B cell (primary cell): Measurements from ENCODE around the gene QPCT. TPM values are rescaled to one million over a fixed set of nuclear protein-coding genes. Genes with fewer than 3 reads are reported as not detected.

Experiments used
- ATAC-seq: fragments of 200-7000 bp; cut with Tn5 transposase; one replicate; pipeline ENCODE4 v1.10.0; 2021; ENCODE audit warnings: low read depth, mild to moderate bottlenecking, moderate number of reproducible peaks, moderate library complexity
- CTCF ChIA-PET: fragments of 350-600 bp; sonication (Branson Sonifier 250); formaldehyde crosslinking; loops from one replicate; lab custom pipeline; 2021; ENCODE audit warnings: antibody characterized with exemption, inconsistent platforms; lab: Charles Lee
- POLR2A ChIA-PET: fragments of 350-600 bp; sonication (Branson Sonifier 250); formaldehyde crosslinking; loops from one replicate; lab custom pipeline; 2021; ENCODE audit warnings: antibody characterized with exemption; lab: Charles Lee
- DNase-seq: peaks from one replicate; pipeline ENCODE4 v3.0.0; 2013
- H2AFZ ChIP-seq: 2 replicates; pipeline ENCODE4 v1.6.1; 2012; ENCODE audit warnings: mild to moderate bottlenecking, low read depth, low read length; ENCODE audit not compliant: insufficient read depth, poor library complexity, severe bottlenecking
- H3K27ac ChIP-seq, 2 donors: 1 replicate in 1 of 2; 2 replicates in 1 of 2; pipeline ENCODE4 v1.5.1; 2012 to 2013; ENCODE audit warnings: low read length in 2 of 2, mild to moderate bottlenecking in 2 of 2, moderate library complexity in 1 of 2
- H3K27me3 ChIP-seq, 4 experiments: fragments of 200-600 bp in 1 of 4; sonication (generic) in 1 of 4; replicated peaks in 1 of 4; 1 replicate in 2 of 4; 2 replicates in 2 of 4; pipeline versions ENCODE4 v1.6.1 to v1.7.0; 2013 to 2016; ENCODE audit warnings: low read length in 3 of 4, mild to moderate bottlenecking in 2 of 4, mixed read lengths in 1 of 4, moderate library complexity in 1 of 4; ENCODE audit not compliant: insufficient read depth in 4 of 4, control insufficient read depth in 3 of 4; ENCODE audit errors: control extremely low read depth in 1 of 4
- H3K36me3 ChIP-seq, 2 experiments: replicated peaks in 1 of 2; 1 replicate in 1 of 2; 2 replicates in 1 of 2; pipeline versions ENCODE4 v1.6.1 to v1.7.1; 2013; ENCODE audit warnings: low read length in 1 of 2; ENCODE audit not compliant: insufficient read depth in 2 of 2, control insufficient read depth in 1 of 2; ENCODE audit errors: control extremely low read depth in 1 of 2, extremely low read depth in 1 of 2
- H3K4me1 ChIP-seq, 2 donors: fragments of 200-600 bp in 1 of 2; sonication (generic) in 1 of 2; 1 replicate in 1 of 2; 2 replicates in 1 of 2; pipeline versions ENCODE4 v1.5.1 to v1.6.1; 2013 to 2017; ENCODE audit warnings: low read length in 2 of 2; ENCODE audit not compliant: control insufficient read depth in 2 of 2, insufficient read depth in 2 of 2
- H3K4me2 ChIP-seq: replicated peaks from 2 replicates; pipeline ENCODE3; 2012; ENCODE audit warnings: mild to moderate bottlenecking, low read depth, low read length; ENCODE audit not compliant: poor library complexity, severe bottlenecking
- H3K4me3 ChIP-seq, 5 experiments: fragments of 200-600 bp in 1 of 5; sonication (generic) in 1 of 5; 1 replicate in 3 of 5; 2 replicates in 2 of 5; pipeline versions ENCODE4 v1.5.1 to v1.7.0; 2011 to 2016; ENCODE audit warnings: low read length in 4 of 5, mild to moderate bottlenecking in 4 of 5, low read depth in 2 of 5, control low read depth in 1 of 5, moderate library complexity in 1 of 5; ENCODE audit not compliant: insufficient read depth in 1 of 5; ENCODE audit errors: control extremely low read depth in 1 of 5, extremely low read depth in 1 of 5
- H3K79me2 ChIP-seq: fragments of 200-600 bp; sonication (generic); one replicate; pipeline ENCODE4 v1.6.0; 2016; ENCODE audit warnings: low read length; ENCODE audit not compliant: control insufficient read depth, insufficient read depth
- H3K9ac ChIP-seq: fragments of 200-600 bp; sonication (generic); 2 replicates; pipeline ENCODE4 v1.6.1; 2017; ENCODE audit warnings: mild to moderate bottlenecking, low read length, moderate library complexity
- H3K9me3 ChIP-seq, 3 donors: one replicate each; pipeline versions ENCODE4 v1.6.1 to v1.7.1; 2013; ENCODE audit warnings: low read length in 2 of 3; ENCODE audit not compliant: control insufficient read depth in 2 of 3, insufficient read depth in 1 of 3; ENCODE audit errors: control extremely low read depth in 1 of 3
- H4K20me1 ChIP-seq: 2 replicates; pipeline ENCODE4 v1.6.0; 2012; ENCODE audit warnings: mild to moderate bottlenecking, low read length; ENCODE audit not compliant: insufficient read depth, control insufficient read depth, poor library complexity, severe bottlenecking
- H3K27ac Mint-ChIP-seq: one replicate; pipeline ENCODE4 v1.8.0; 2021; ENCODE audit warnings: mixed read lengths
- H3K27me3 Mint-ChIP-seq: one replicate; pipeline ENCODE4 v1.8.0; 2021; ENCODE audit warnings: mixed read lengths
- H3K4me1 Mint-ChIP-seq: one replicate; pipeline ENCODE4 v1.8.0; 2021; ENCODE audit warnings: mixed read lengths
- H3K4me3 Mint-ChIP-seq: one replicate; pipeline ENCODE4 v1.8.0; 2021; ENCODE audit warnings: mixed read lengths
- H3K9me3 Mint-ChIP-seq: one replicate; pipeline ENCODE4 v1.8.0; 2022; ENCODE audit warnings: mixed read lengths; ENCODE audit not compliant: insufficient read depth
- EZH2 ChIP-seq: IDR thresholded peaks from 2 replicates; pipeline ENCODE4 v1.6.1; 2012; ENCODE audit warnings: borderline replicate concordance, low read depth, mild to moderate bottlenecking, moderate library complexity, low read length; ENCODE audit not compliant: insufficient read depth, poor library complexity, severe bottlenecking
- WGBS: methylation state at CpG from one replicate; pipeline ENCODE4 v1.1.5; 2013; ENCODE audit warnings: missing lambda C conversion rate; ENCODE audit not compliant: insufficient coverage; 5-methylcytosine and 5-hydroxymethylcytosine counted together
- intact Hi-C: fragments of 100-400 bp; cut with micrococcal nuclease; formaldehyde crosslinking; loops from one replicate; pipeline ENCODE4 v1.10.0; 2022
- polyA plus RNA-seq: library from polyadenylated mRNA; depleted of rRNA; stranded (reverse); fragments of >200 nt; gene quantifications from 2 replicates; pipeline ENCODE4 v1.2.3, GENCODE V29; 2012
- total RNA-seq, 2 donors: library from RNA; stranded (reverse); fragments of 120-200 nt in 1 of 2; gene quantifications; 1 replicate in 1 of 2; 2 replicates in 1 of 2; pipeline versions ENCODE4 v1.2.3 to v1.2.4, GENCODE V29; 2013 to 2022
- TF ChIP-seq, protein P1 (sequence below): fragments of 200-600 bp; IDR thresholded peaks from one replicate; pipeline ENCODE4 v1.8.0; 2022; ENCODE audit warnings: antibody characterized with exemption, mild to moderate bottlenecking

Gene QPCT
- total and polyA plus RNA-seq, 2 donors (not counting 1 experiment from before 2014, with no cell fraction given), result 0.48 to 2.1 TPM

DNA sequence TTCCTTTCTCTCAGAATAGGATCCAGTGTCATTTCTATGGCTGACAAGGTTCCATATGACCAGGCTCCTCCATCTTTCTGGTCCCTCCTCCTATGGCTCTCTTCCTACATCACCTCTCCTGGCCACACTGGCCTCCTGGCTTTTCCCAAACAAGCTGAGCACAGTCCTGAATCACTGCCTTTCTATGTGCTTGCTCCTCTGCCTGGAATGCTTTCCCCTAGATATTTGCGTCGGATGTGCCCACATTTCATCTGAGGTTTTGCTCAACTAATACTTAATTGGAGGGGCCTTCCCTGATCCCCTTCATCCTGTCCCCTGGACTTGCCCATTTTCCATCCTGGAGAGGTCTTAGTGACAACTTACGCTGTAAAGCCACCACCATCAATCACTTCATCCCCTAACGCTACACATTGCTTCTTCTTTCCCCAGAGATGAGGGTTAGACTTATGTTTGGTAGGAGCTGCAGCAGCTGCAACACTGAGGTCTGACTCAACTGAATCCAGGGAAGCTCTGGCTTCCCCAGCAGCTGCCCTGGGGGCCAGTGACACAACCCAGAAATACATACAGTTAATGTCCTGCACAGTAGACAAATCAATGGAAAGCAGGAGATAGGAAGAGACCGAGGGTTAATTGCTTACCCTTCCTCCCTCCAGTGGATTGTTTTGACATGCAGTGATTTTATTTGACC is 42.9 kb downstream of the QPCT start:
- H3K4me1 ChIP-seq, result peaks cover 37 to 38% of the 10 kb centered on the region in 2 donors
- no peak overlapping the region for H2AFZ ChIP-seq
- no peaks in the 10 kb centered on the region for H3K27me3 Mint-ChIP-seq
- intact Hi-C loops, result no loop called here
- no peaks in the 10 kb centered on the region for H3K9me3 Mint-ChIP-seq
- 96% methylated on average over 2 of the region's 5 CpGs for WGBS
- H3K27me3 ChIP-seq, result no peaks in the 10 kb centered on the region
- H3K27ac ChIP-seq, result no peak overlapping the region
- DNase-seq (no peak), ATAC-seq (no peak)
- no peaks in the 10 kb centered on the region for H3K36me3 ChIP-seq
- H4K20me1 ChIP-seq, result no peaks in the 10 kb centered on the region
- H3K4me3 Mint-ChIP-seq, result no peak overlapping the region
- no peaks in the 10 kb centered on the region for H3K79me2 ChIP-seq
- POLR2A ChIA-PET, result no interaction called here
- no peak overlapping the region for H3K4me3 ChIP-seq
- H3K9ac ChIP-seq, result no peak overlapping the region
- TF ChIP-seq EZH2, result no peak
- TF ChIP-seq, protein P1, sequence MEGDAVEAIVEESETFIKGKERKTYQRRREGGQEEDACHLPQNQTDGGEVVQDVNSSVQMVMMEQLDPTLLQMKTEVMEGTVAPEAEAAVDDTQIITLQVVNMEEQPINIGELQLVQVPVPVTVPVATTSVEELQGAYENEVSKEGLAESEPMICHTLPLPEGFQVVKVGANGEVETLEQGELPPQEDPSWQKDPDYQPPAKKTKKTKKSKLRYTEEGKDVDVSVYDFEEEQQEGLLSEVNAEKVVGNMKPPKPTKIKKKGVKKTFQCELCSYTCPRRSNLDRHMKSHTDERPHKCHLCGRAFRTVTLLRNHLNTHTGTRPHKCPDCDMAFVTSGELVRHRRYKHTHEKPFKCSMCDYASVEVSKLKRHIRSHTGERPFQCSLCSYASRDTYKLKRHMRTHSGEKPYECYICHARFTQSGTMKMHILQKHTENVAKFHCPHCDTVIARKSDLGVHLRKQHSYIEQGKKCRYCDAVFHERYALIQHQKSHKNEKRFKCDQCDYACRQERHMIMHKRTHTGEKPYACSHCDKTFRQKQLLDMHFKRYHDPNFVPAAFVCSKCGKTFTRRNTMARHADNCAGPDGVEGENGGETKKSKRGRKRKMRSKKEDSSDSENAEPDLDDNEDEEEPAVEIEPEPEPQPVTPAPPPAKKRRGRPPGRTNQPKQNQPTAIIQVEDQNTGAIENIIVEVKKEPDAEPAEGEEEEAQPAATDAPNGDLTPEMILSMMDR, result no peak
- no peak overlapping the region for H3K4me2 ChIP-seq
- H3K27ac Mint-ChIP-seq, result no peak overlapping the region
- peaks cover 0 to 13% (median 9%) of the 10 kb centered on the region in 3 donors for H3K9me3 ChIP-seq
- H3K4me1 Mint-ChIP-seq, result peaks cover 2% of the 10 kb centered on the region
- CTCF ChIA-PET, result interaction anchor here (0.7 to 1.9 kb wide), 3 partner anchors 8 to 13 kb away, joined by 4 to 12 read pairs (median 5); no protein-coding TSS in a partner anchor

DNA sequence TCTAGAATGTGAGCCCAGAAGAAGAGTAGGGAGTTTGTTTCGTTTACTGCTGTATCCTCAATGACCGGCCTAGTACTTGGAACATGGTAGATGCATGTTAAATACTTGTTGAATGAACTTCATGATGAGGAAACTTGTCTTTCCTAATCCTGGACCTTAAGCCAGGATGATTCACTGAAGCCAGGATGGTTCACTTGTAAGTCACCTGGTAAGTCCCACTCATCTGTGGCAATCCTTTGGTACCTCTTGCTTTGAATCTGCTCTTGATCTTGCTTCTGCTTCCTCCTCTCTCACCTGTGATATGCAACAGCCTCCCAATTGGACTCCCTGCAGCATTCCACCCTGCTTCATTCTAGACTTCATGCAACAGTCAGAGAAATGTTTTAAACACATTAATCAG is 43.6 kb downstream of the QPCT start:
- H3K4me1 Mint-ChIP-seq, result peaks cover 3% of the 10 kb centered on the region
- no peaks in the 10 kb centered on the region for H3K9me3 Mint-ChIP-seq
- Histone ChIP-seq H3K4me2 (no peak overlapping the region), H3K9me3 (peaks cover 0 to 13% (median 9%) of the 10 kb centered on the region in 3 donors), H3K27ac (no peak overlapping the region), H3K4me1 (peaks cover 37 to 38% of the 10 kb centered on the region in 2 donors), H2AFZ (no peak overlapping the region), H4K20me1 (no peaks in the 10 kb centered on the region), H3K27me3 (no peaks in the 10 kb centered on the region), H3K79me2 (no peaks in the 10 kb centered on the region), H3K9ac (no peak overlapping the region), H3K36me3 (no peaks in the 10 kb centered on the region), H3K4me3 (no peak overlapping the region)
- H3K4me3 Mint-ChIP-seq, result no peak overlapping the region
- no peak for ATAC-seq
- WGBS, result 95% methylated on average over 2 of the region's 2 CpGs
- intact Hi-C loops, result no loop called here
- H3K27me3 Mint-ChIP-seq, result no peaks in the 10 kb centered on the region
- ChIA-PET POLR2A (no interaction called here), CTCF (interaction anchor here (0.7 kb wide), 1 partner anchor 8 kb away, joined by 5 read pairs; no protein-coding TSS in a partner anchor)
- DNase-seq, result no peak
- no peak for TF ChIP-seq EZH2
- TF ChIP-seq, protein P1, result no peak
- H3K27ac Mint-ChIP-seq, result no peak overlapping the region
